Mesendoderm (in vitro differentiated cells): ENCODE results near the gene FOXC2.

Experiments
- DNase-seq: peaks from one replicate; pipeline ENCODE4 v3.0.0; 2013
- H2AK5ac ChIP-seq: 2 replicates; pipeline ENCODE4 v1.6.1; 2013; ENCODE audit warnings: low read length, inconsistent platforms
- H2BK120ac ChIP-seq: 2 replicates; pipeline ENCODE4 v1.6.1; 2013; ENCODE audit warnings: low read depth, mild to moderate bottlenecking, low read length, moderate library complexity, mixed read lengths
- H2BK15ac ChIP-seq: replicated peaks from 2 replicates; pipeline ENCODE4 v1.6.1; 2013; ENCODE audit warnings: low read depth, mild to moderate bottlenecking, moderate library complexity
- H2BK5ac ChIP-seq: 2 replicates; pipeline ENCODE4 v1.6.1; 2013; ENCODE audit warnings: low read length, inconsistent platforms
- H3K18ac ChIP-seq: 2 replicates; pipeline ENCODE4 v1.6.1; 2013; ENCODE audit warnings: mild to moderate bottlenecking, low read length, mixed read lengths
- H3K23ac ChIP-seq: one replicate; pipeline ENCODE4 v1.6.1; 2013; ENCODE audit warnings: low read length
- H3K27ac ChIP-seq: 2 replicates; pipeline ENCODE4 v1.5.1; 2013; ENCODE audit warnings: low read depth, mild to moderate bottlenecking, inconsistent platforms, low read length, moderate library complexity
- H3K27me3 ChIP-seq: 2 replicates; pipeline ENCODE4 v1.6.1; 2013; ENCODE audit warnings: low read length, control low read depth, mild to moderate bottlenecking, inconsistent platforms; ENCODE audit not compliant: insufficient read depth, poor library complexity
- H3K36me3 ChIP-seq: 2 replicates; pipeline ENCODE4 v1.6.1; 2013; ENCODE audit warnings: low read length, inconsistent platforms; ENCODE audit not compliant: control insufficient read depth, insufficient read depth
- H3K4ac ChIP-seq: one replicate; pipeline ENCODE4 v1.6.1; 2013; ENCODE audit warnings: low read depth, mild to moderate bottlenecking, low read length, moderate library complexity
- H3K4me1 ChIP-seq: 2 replicates; pipeline ENCODE4 v1.6.1; 2013; ENCODE audit warnings: low read depth, low read length, inconsistent platforms; ENCODE audit not compliant: control insufficient read depth
- H3K4me2 ChIP-seq: 2 replicates; pipeline ENCODE4 v1.6.1; 2013; ENCODE audit warnings: low read length
- H3K4me3 ChIP-seq: 2 replicates; pipeline ENCODE4 v1.5.1; 2013; ENCODE audit warnings: mild to moderate bottlenecking, low read length
- H3K56ac ChIP-seq: one replicate; pipeline ENCODE4 v1.6.1; 2013; ENCODE audit warnings: low read length
- H3K79me1 ChIP-seq: 2 replicates; pipeline ENCODE4 v1.6.1; 2013; ENCODE audit warnings: low read length, inconsistent platforms
- H3K79me2 ChIP-seq: 2 replicates; pipeline ENCODE4 v1.6.1; 2013; ENCODE audit warnings: mild to moderate bottlenecking, low read length; ENCODE audit not compliant: control insufficient read depth, insufficient read depth
- H3K9ac ChIP-seq: 2 replicates; pipeline ENCODE4 v1.6.1; 2013; ENCODE audit warnings: low read length, inconsistent platforms
- H4K5ac ChIP-seq: one replicate; pipeline ENCODE4 v1.6.1; 2013; ENCODE audit warnings: low read length
- H4K8ac ChIP-seq: one replicate; pipeline ENCODE4 v1.6.1; 2013; ENCODE audit warnings: low read depth, mild to moderate bottlenecking, control low read depth, low read length, moderate library complexity
- WGBS: extraction: QIAGEN DNeasy Blood & Tissue Kit; methylation state at CpG from one replicate; pipeline ENCODE4 v1.1.7; 2013; ENCODE audit warnings: low lambda C conversion rate, missing lambda C conversion rate; ENCODE audit not compliant: insufficient coverage; ENCODE audit errors: extremely low coverage; 5-methylcytosine and 5-hydroxymethylcytosine counted together

The FOXC2 gene

DNA sequence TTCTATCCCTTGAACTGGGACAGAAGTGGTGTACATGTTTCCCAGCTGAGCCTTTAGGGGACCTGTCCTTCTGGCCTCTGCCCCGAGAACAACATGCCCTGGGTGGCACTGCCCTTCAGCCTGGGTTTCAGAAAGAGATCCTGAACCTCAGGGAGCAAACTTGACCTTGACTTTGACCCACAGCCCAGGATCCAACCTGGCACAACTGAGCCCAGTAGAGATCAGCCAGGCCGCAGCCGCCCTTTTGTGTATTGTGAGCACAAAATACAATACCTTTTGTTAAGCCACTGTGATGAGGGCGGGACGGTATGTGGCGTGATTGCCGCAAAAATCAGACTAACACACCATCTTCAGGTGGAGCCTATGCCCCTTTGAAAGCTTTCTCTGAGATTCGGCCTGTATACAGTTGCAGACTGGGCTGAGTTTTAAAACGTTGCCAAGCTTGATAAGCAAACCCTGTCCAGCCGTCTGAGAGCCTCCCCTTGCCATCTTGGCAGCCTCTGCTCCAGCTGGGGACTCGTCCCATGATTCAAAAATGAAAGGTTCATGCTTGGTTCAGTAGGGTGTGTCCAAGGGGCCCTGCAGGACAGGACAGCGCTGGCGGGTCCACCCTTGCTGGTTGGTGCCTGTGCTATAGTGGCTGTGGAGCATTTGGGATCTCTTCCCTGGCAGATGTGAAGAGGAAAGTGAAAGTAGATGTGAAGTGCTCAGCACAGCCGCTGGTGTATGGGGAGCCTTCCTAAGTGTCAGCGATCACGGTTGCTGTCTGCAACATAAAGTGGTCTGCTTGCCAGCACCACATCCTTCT is 52.0 kb downstream of the FOXC2 start:
- WGBS = no CpG with 5 or more reads among the region's 16 CpGs
- H2BK15ac ChIP-seq = no peak overlapping the region
- H3K79me1 ChIP-seq = no peaks in the 10 kb centered on the region
- H3K23ac ChIP-seq = no peak overlapping the region
- no peak overlapping the region for H2AK5ac ChIP-seq
- no peak overlapping the region for H3K18ac ChIP-seq
- H3K79me2 ChIP-seq = no peaks in the 10 kb centered on the region
- H3K4me1 ChIP-seq = no peaks in the 10 kb centered on the region
- no peak overlapping the region for H4K5ac ChIP-seq
- no peak for DNase-seq
- no peak overlapping the region for H3K27ac ChIP-seq
- no peaks in the 10 kb centered on the region for H3K27me3 ChIP-seq
- H3K56ac ChIP-seq = no peak overlapping the region
- no peak overlapping the region for H3K4me3 ChIP-seq
- H3K9ac ChIP-seq = no peak overlapping the region
- H2BK5ac ChIP-seq = no peak overlapping the region
- H3K4me2 ChIP-seq = no peak overlapping the region
- no peaks in the 10 kb centered on the region for H3K36me3 ChIP-seq
- no peak overlapping the region for H3K4ac ChIP-seq
- H2BK120ac ChIP-seq = no peak overlapping the region
- H4K8ac ChIP-seq = no peak overlapping the region
